Measurements from ENCODE around the gene DEDD2. TPM values are rescaled to one million over a fixed set of nuclear protein-coding genes. Genes with fewer than 3 reads are reported as not detected.

DEDD2 gene
- polyA plus RNA-seq, 6 donors from 2014 or later = 127 to 150 (median 140) TPM

DNA sequence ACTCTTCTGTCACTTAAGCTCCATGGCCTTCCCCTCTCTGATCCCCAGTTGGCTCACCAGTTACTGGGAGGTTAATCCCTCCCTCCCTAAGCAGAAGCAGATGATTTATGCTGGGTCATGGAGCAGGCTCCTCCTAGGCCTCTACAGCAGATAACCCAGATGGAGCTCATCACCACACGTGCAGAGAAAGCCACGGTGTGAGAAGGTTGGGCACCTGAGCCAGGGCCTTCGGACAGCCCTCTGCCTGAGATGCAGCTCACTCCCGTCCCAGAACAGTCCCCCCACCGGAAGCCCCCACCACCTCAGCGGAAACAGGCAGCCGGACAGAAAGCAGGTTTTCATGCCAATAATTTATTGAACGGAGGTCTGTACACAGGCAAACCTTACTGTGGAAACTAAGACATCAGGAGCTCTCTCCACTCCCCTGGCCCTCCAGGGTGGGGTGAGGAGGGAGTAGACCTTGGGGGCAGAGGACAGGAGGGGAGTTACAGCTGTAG is 12.4 kb upstream of the DEDD2 start:
- Mint-ChIP-seq H3K27me3 (no peaks in the 10 kb centered on the region), H3K4me3 (no peak overlapping the region), H3K36me3 (peaks cover 0 to 11% of the 10 kb centered on the region in 2 donors)

DNA sequence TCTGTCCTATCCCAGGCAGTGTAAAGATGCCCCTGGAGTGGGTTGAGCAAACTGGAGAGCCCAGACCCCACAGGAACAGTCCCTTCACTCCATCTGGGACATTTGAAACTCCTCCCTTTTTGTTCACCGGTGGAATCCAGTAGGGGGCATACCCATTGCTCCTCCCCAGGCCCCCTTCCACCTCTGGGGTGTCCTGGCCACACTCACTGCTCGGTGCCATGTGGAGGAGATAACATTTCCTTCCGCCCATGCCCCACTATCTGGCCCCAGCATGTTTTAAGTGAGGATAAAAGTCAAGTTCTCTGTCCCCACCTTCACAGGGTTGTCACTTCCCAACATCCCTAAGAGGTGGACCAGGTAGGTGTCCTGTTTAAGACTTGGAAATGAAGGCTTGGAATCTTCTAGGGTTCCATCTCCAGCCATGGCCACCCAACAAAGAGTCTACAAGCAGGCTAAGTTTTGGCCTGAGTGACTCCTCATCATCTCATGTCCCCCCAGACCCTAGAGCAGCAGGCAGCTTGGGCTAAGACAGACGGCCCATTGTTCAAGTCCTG is 11.9 kb upstream of the DEDD2 start:
- H3K4me3 Mint-ChIP-seq = no peak overlapping the region
- no peaks in the 10 kb centered on the region for H3K27me3 Mint-ChIP-seq
- H3K9me3 Mint-ChIP-seq = no peaks in the 10 kb centered on the region
- H3K27ac Mint-ChIP-seq = peak overlapping the region in 4 of 6 donors; percentile 9 to 79 (median 49)
- DNase-seq (no peak), ATAC-seq (ENCODE audit: low read depth in 2 of 2) (no peak)
- H3K36me3 Mint-ChIP-seq = peaks cover 0 to 15% of the 10 kb centered on the region in 2 donors
- H3K4me1 Mint-ChIP-seq = peaks cover 4 to 37% (median 32%) of the 10 kb centered on the region in 3 donors

More for the DNA sequence above, 12.4 kb upstream of the DEDD2 start:
- peak overlapping the region in 3 of 6 donors; percentile 30 to 79 (median 62) for H3K27ac Mint-ChIP-seq
- ATAC-seq (ENCODE audit: low read depth in 2 of 2) (no peak), DNase-seq (no peak)
- H3K4me1 Mint-ChIP-seq = peaks cover 2 to 36% (median 32%) of the 10 kb centered on the region in 3 donors
- H3K9me3 Mint-ChIP-seq = no peaks in the 10 kb centered on the region

DNA sequence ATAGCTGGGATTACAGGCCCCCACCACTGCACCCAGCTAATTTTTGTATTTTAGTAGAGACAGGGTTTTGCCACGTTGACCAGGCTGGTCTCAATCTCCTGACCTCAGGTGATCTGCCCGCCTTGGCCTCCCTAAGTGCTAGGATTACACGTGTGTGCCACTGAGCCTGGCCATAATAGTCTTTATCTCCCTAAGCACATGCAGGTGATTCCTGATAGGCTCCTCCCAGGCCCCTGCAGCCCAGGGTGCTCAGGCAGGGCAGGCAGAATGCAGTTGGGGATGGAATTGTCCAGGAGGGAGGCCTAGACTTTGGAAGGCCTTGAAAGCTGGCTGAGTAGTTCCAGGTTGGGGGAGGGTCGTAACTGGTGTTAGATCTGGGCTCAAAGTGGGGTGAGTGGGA is 11.2 kb upstream of the DEDD2 start:
- peak overlapping the region in 1 of 6 donors; percentile 50 for H3K27ac Mint-ChIP-seq
- no peaks in the 10 kb centered on the region for H3K9me3 Mint-ChIP-seq
- no peak overlapping the region for H3K4me3 Mint-ChIP-seq
- H3K27me3 Mint-ChIP-seq = no peaks in the 10 kb centered on the region
- ATAC-seq (ENCODE audit: low read depth in 2 of 2) (no peak), DNase-seq (no peak)
- H3K36me3 Mint-ChIP-seq = peaks cover 0 to 11% of the 10 kb centered on the region in 2 donors
- peaks cover 4 to 38% (median 27%) of the 10 kb centered on the region in 3 donors for H3K4me1 Mint-ChIP-seq

- no peaks in the 10 kb centered on the region for H3K27me3 Mint-ChIP-seq
- ATAC-seq (ENCODE audit: low read depth in 2 of 2) (no peak), DNase-seq (no peak)
- peak overlapping the region in 2 of 8 donors; percentile 15 to 37 for H3K4me3 Mint-ChIP-seq
- peaks cover 0 to 8% of the 10 kb centered on the region in 2 donors for H3K36me3 Mint-ChIP-seq
- H3K4me1 Mint-ChIP-seq = peaks cover 12 to 41% (median 35%) of the 10 kb centered on the region in 3 donors
- peak overlapping the region in 2 of 6 donors; percentile 15 to 94 for H3K27ac Mint-ChIP-seq
- H3K9me3 Mint-ChIP-seq = no peaks in the 10 kb centered on the region
These were observed 9.4 kb upstream of the DEDD2 start for GRCh38 chr19:42226886-42227285.

DNA sequence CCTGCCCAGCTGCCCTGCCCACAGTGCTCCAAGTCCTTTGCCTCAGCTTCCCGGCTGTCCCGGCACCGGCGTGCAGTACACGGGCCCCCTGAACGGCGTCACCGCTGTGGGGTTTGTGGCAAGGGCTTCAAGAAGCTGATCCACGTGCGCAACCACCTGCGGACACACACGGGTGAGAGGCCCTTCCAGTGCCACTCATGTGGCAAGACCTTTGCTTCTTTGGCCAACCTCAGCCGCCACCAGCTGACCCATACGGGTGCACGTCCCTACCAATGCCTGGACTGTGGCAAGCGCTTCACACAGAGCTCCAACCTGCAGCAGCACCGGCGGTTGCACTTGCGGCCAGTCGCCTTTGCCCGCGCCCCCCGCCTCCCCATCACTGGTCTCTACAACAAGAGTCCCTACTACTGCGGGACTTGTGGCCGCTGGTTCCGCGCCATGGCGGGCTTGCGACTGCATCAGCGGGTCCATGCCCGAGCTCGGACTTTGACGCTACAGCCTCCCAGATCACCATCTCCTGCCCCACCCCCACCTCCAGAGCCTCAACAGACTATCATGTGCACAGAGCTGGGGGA is 8.3 kb upstream of the DEDD2 start:
- Mint-ChIP-seq H3K4me1 (peaks cover 14 to 39% (median 38%) of the 10 kb centered on the region in 3 donors), H3K4me3 (no peak overlapping the region), H3K9me3 (no peaks in the 10 kb centered on the region), H3K27me3 (no peaks in the 10 kb centered on the region), H3K36me3 (peaks cover 0 to 8% of the 10 kb centered on the region in 2 donors), H3K27ac (peak overlapping the region in 1 of 6 donors; percentile 38)
- DNase-seq = no peak
- no peak for ATAC-seq (ENCODE audit: low read depth in 2 of 2)

GRCh38 chr19:42224940-42225717 is 7.7 kb upstream of the DEDD2 start:
- Mint-ChIP-seq H3K27ac (no peak overlapping the region), H3K4me1 (peaks cover 19 to 46% (median 44%) of the 10 kb centered on the region in 3 donors), H3K4me3 (no peak overlapping the region), H3K9me3 (no peaks in the 10 kb centered on the region), H3K36me3 (peaks cover 0 to 8% of the 10 kb centered on the region in 2 donors), H3K27me3 (no peaks in the 10 kb centered on the region)
- DNase-seq = no peak
- ATAC-seq (ENCODE audit: low read depth in 2 of 2) = no peak

GRCh38 chr19:42220751-42221097 is 3.2 kb upstream of the DEDD2 start:
- Mint-ChIP-seq H3K27me3 (no peaks in the 10 kb centered on the region), H3K4me1 (peaks cover 46 to 57% (median 48%) of the 10 kb centered on the region in 3 donors), H3K4me3 (peak overlapping the region; percentile 93 to 100 (median 99)), H3K36me3 (peaks cover 0 to 12% of the 10 kb centered on the region in 2 donors), H3K27ac (peak overlapping the region in 5 of 6 donors; percentile 72 to 99 (median 93)), H3K9me3 (no peaks in the 10 kb centered on the region)
- ATAC-seq (ENCODE audit: low read depth in 2 of 2) (no peak), DNase-seq (no peak)

DNA sequence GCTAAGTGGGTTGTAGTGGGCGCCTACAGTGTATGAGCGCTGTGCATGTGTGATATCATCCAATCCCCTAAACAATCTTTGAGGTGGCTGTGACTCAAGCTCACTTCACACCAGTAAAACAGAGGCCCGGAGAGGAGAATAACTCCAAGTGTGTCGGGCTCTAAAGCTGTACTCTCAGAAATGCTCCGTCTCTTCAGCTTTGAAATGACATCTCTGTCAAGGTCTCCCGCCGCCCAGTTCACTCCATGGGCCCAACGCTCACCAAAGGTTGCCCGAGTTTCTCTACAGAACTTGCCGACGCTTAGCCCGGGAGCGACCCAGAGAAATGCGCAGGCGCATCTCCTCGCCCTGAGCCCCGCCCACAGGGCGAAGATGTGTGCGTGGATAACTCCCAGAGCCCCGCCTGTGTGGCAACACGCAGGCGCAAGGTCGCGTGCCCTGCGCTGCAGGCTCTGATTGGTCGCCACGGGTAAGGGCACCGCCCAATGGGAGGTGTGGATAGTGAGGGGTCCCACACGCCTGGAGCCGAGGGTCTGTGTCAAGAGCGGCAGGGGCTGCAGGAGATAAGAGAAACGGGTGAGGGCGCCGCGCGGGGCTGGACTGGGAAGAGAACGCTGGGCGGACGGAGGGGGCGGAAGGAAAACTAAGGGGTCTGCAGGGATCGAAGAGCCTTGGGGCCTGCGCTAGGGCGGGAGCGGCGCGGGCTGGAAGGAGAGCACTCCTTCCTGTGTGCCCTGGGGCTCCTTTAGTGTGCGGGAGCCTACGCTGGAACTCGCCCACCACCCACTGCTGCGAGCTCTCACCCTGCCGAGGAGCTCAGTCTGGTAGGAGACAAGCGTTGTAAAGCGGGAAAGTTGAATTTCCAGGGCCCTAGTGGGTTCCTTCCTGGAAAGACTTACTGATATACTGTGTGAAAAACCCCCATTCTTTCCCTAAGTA is 2.6 kb upstream of the DEDD2 start, which contains the start of gene ZNF526:
Gene ZNF526, plus strand, starts transcription at position 501 of the 939 bp plus-strand sequence. CDS start 4,092 bp downstream, outside the sequence.
- peak within 1 kb of the TSS; percentile 93 to 100 (median 99) for H3K4me3 Mint-ChIP-seq
- DNase-seq (peak; percentile 96), ATAC-seq (ENCODE audit: low read depth in 2 of 2) (peak; percentile 75 to 78)
- no peaks in the 10 kb centered on the region for H3K27me3 Mint-ChIP-seq
- H3K36me3 Mint-ChIP-seq = peaks cover 0 to 13% of the 10 kb centered on the region in 2 donors
- H3K9me3 Mint-ChIP-seq = no peaks in the 10 kb centered on the region
- peaks cover 52 to 63% (median 54%) of the 10 kb centered on the region in 3 donors for H3K4me1 Mint-ChIP-seq
- H3K27ac Mint-ChIP-seq = peak within 1 kb of the TSS; percentile 93 to 99 (median 96)

- Mint-ChIP-seq H3K27me3 (no peaks in the 10 kb centered on the region), H3K4me1 (peaks cover 59 to 70% (median 63%) of the 10 kb centered on the region in 3 donors), H3K27ac (peak overlapping the region; percentile 99 to 100 (median 99)), H3K36me3 (peaks cover 6 to 18% of the 10 kb centered on the region in 2 donors), H3K4me3 (peak overlapping the region; percentile 87 to 99 (median 96)), H3K9me3 (no peaks in the 10 kb centered on the region)
- DNase-seq (no peak), ATAC-seq (ENCODE audit: low read depth in 2 of 2) (no peak)
These were observed 591 bp downstream of the DEDD2 start for GRCh38 chr19:42216653-42217519.

DNA sequence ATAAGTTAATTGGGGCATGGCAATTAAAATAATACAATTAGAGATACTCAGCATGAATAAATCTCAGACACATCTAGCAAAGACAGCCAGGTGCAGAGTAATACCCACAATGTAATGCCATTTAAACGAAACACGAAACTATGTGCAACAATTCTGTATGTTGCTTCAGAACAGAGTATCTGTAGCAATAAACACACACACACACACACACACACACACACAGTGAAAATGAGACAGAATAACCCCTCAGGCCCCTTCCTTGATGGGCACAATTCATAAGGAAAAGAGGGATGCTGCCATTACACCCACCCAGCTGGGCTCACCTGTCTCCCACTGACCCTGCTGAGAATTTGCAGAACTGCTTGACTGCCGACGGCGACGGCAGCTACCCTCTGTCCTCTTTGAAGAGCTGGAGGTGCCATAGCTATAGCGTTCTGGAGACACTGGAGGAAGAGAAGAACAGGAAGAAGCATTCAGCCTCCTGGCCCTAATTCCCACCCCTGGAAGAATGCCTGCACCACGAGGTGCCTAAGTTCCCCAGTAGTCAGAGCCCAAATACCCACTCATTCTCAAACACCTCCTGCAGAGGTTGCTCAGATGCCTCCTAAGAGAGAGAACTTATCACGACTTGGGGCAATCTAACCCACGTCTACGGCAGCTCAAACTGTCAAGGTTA is 2.5 kb downstream of the DEDD2 start:
- Mint-ChIP-seq H3K27ac (peak overlapping the region in 5 of 6 donors; percentile 24 to 91 (median 65)), H3K4me1 (peaks cover 52 to 62% (median 53%) of the 10 kb centered on the region in 3 donors), H3K4me3 (peak overlapping the region; percentile 19 to 99 (median 94)), H3K9me3 (no peaks in the 10 kb centered on the region), H3K27me3 (no peaks in the 10 kb centered on the region), H3K36me3 (peaks cover 9 to 22% of the 10 kb centered on the region in 2 donors)
- no peak for ATAC-seq (ENCODE audit: low read depth in 2 of 2)
- DNase-seq = no peak

- DNase-seq = no peak
- ATAC-seq (ENCODE audit: low read depth in 2 of 2) = no peak
- peaks cover 11 to 36% of the 10 kb centered on the region in 2 donors for H3K36me3 Mint-ChIP-seq
- H3K27ac Mint-ChIP-seq = peak overlapping the region in 1 of 6 donors; percentile 46
- H3K9me3 Mint-ChIP-seq = no peaks in the 10 kb centered on the region
- peaks cover 50 to 53% (median 53%) of the 10 kb centered on the region in 3 donors for H3K4me1 Mint-ChIP-seq
- H3K27me3 Mint-ChIP-seq = no peaks in the 10 kb centered on the region
- H3K4me3 Mint-ChIP-seq = peak overlapping the region in 3 of 8 donors; percentile 25 to 74 (median 37)
These were observed 4.6 kb downstream of the DEDD2 start for GRCh38 chr19:42212886-42213285.

Data from naive B cell (primary cell).